Mesothelial cell of epicardium (in vitro differentiated cells): Measurements from ENCODE around the gene ULK4. TPM values are rescaled to one million over a fixed set of nuclear protein-coding genes. Genes with fewer than 3 reads are reported as not detected.
"Not testable (repeated sequence)": the region's sequence is repeated elsewhere in the genome, so short reads cannot be mapped to it uniquely, and the experiment has no call there.

Experiments used
- DNase-seq, 2 experiments: peaks; one replicate each; pipeline ENCODE4 v3.0.0; 2021; ENCODE audit warnings: low spot score in 2 of 2; ENCODE audit not compliant: unreplicated experiment in 2 of 2
- H3K27ac Mint-ChIP-seq: 2 replicates; pipeline ENCODE4 v1.8.0; 2021; ENCODE audit warnings: mixed read lengths
- H3K27me3 Mint-ChIP-seq: 2 replicates; pipeline ENCODE4 v1.8.0; 2021; ENCODE audit warnings: low read depth, mixed read lengths
- H3K36me3 Mint-ChIP-seq: 2 replicates; pipeline ENCODE4 v1.8.0; 2021; ENCODE audit warnings: mixed read lengths
- H3K4me1 Mint-ChIP-seq: 2 replicates; pipeline ENCODE4 v1.8.0; 2021; ENCODE audit warnings: mixed read lengths
- H3K4me3 Mint-ChIP-seq: 2 replicates; pipeline ENCODE4 v1.8.0; 2021; ENCODE audit warnings: mild to moderate bottlenecking, moderate library complexity, mixed read lengths
- H3K9me3 Mint-ChIP-seq: 2 replicates; pipeline ENCODE4 v1.8.0; 2021; ENCODE audit warnings: mixed read lengths
- CTCF ChIP-seq: fragments of 200-600 bp; sonication (generic); IDR thresholded peaks from one replicate; pipeline ENCODE4 v1.5.0; 2021; ENCODE audit warnings: antibody characterized with exemption; ENCODE audit not compliant: unreplicated experiment
- total RNA-seq: library from RNA; stranded (reverse); gene quantifications from 3 replicates; pipeline ENCODE4 v1.2.1, GENCODE V29; 2021

Gene ULK4
- total RNA-seq, 1 donor from 2014 or later: 10.7 TPM

- H3K4me3 Mint-ChIP-seq: no peak overlapping the region
- no peaks in the 10 kb centered on the region for H3K9me3 Mint-ChIP-seq
- no peak for TF ChIP-seq CTCF
- H3K36me3 Mint-ChIP-seq: no peaks in the 10 kb centered on the region
- no peaks in the 10 kb centered on the region for H3K27me3 Mint-ChIP-seq
- no peak overlapping the region for H3K27ac Mint-ChIP-seq
- peaks cover 12% of the 10 kb centered on the region for H3K4me1 Mint-ChIP-seq
- no peak for DNase-seq
These were observed 253.7 kb downstream of the ULK4 start for GRCh38 chr3:41708176-41708575.

- no peak overlapping the region for H3K27ac Mint-ChIP-seq
- H3K36me3 Mint-ChIP-seq: peaks cover 1% of the 10 kb centered on the region
- peaks cover 3% of the 10 kb centered on the region for H3K4me1 Mint-ChIP-seq
- DNase-seq: no peak
- H3K4me3 Mint-ChIP-seq: no peak overlapping the region
- TF ChIP-seq CTCF: no peak
- H3K9me3 Mint-ChIP-seq: peaks cover 4% of the 10 kb centered on the region
- H3K27me3 Mint-ChIP-seq: no peaks in the 10 kb centered on the region
These were observed 256.0 kb downstream of the ULK4 start for GRCh38 chr3:41705893-41706292.

GRCh38 chr3:41701191-41701698 is 260.7 kb downstream of the ULK4 start:
- peaks cover 1% of the 10 kb centered on the region for H3K36me3 Mint-ChIP-seq
- H3K9me3 Mint-ChIP-seq: peaks cover 8% of the 10 kb centered on the region
- no peaks in the 10 kb centered on the region for H3K4me1 Mint-ChIP-seq
- TF ChIP-seq CTCF: no peak
- no peak overlapping the region for H3K27ac Mint-ChIP-seq
- no peak overlapping the region for H3K4me3 Mint-ChIP-seq
- DNase-seq: no peak
- no peaks in the 10 kb centered on the region for H3K27me3 Mint-ChIP-seq

GRCh38 chr3:41700155-41700554 is 261.7 kb downstream of the ULK4 start:
- H3K27me3 Mint-ChIP-seq: no peaks in the 10 kb centered on the region
- no peak overlapping the region for H3K27ac Mint-ChIP-seq
- H3K4me3 Mint-ChIP-seq: no peak overlapping the region
- TF ChIP-seq CTCF: no peak
- peaks cover 3% of the 10 kb centered on the region for H3K36me3 Mint-ChIP-seq
- no peaks in the 10 kb centered on the region for H3K4me1 Mint-ChIP-seq
- H3K9me3 Mint-ChIP-seq: peaks cover 12% of the 10 kb centered on the region
- no peak for DNase-seq

GRCh38 chr3:41698898-41699297 is 263.0 kb downstream of the ULK4 start:
- peaks cover 14% of the 10 kb centered on the region for H3K9me3 Mint-ChIP-seq
- H3K4me3 Mint-ChIP-seq: no peak overlapping the region
- peaks cover 5% of the 10 kb centered on the region for H3K36me3 Mint-ChIP-seq
- no peak for DNase-seq
- H3K27ac Mint-ChIP-seq: no peak overlapping the region
- no peaks in the 10 kb centered on the region for H3K27me3 Mint-ChIP-seq
- TF ChIP-seq CTCF: no peak
- peaks cover 3% of the 10 kb centered on the region for H3K4me1 Mint-ChIP-seq

- H3K27ac Mint-ChIP-seq: no peak overlapping the region
- H3K27me3 Mint-ChIP-seq: no peaks in the 10 kb centered on the region
- DNase-seq: no peak
- peaks cover 9% of the 10 kb centered on the region for H3K4me1 Mint-ChIP-seq
- peaks cover 14% of the 10 kb centered on the region for H3K9me3 Mint-ChIP-seq
- no peak for TF ChIP-seq CTCF
- no peak overlapping the region for H3K4me3 Mint-ChIP-seq
- H3K36me3 Mint-ChIP-seq: peaks cover 5% of the 10 kb centered on the region
These were observed 264.2 kb downstream of the ULK4 start for GRCh38 chr3:41697702-41698101.

GRCh38 chr3:41695806-41696205 is 266.1 kb downstream of the ULK4 start:
- not testable (repeated sequence) for H3K27me3 Mint-ChIP-seq, H3K4me3 Mint-ChIP-seq, H3K9me3 Mint-ChIP-seq, H3K36me3 Mint-ChIP-seq, DNase-seq, H3K27ac Mint-ChIP-seq
- peaks cover 18% of the 10 kb centered on the region for H3K4me1 Mint-ChIP-seq
